ENCODE data around the gene DCDC1. TPM values are rescaled to one million over a fixed set of nuclear protein-coding genes. Genes with fewer than 3 reads are reported as not detected.

The DCDC1 gene
- total and polyA plus RNA-seq, 9 of the 15 experiments (the other 6 are each of a cell fraction or from before 2014, with no cell fraction given), result 0.05 to 0.18 (median 0.08) TPM; not detected in 3

DNA sequence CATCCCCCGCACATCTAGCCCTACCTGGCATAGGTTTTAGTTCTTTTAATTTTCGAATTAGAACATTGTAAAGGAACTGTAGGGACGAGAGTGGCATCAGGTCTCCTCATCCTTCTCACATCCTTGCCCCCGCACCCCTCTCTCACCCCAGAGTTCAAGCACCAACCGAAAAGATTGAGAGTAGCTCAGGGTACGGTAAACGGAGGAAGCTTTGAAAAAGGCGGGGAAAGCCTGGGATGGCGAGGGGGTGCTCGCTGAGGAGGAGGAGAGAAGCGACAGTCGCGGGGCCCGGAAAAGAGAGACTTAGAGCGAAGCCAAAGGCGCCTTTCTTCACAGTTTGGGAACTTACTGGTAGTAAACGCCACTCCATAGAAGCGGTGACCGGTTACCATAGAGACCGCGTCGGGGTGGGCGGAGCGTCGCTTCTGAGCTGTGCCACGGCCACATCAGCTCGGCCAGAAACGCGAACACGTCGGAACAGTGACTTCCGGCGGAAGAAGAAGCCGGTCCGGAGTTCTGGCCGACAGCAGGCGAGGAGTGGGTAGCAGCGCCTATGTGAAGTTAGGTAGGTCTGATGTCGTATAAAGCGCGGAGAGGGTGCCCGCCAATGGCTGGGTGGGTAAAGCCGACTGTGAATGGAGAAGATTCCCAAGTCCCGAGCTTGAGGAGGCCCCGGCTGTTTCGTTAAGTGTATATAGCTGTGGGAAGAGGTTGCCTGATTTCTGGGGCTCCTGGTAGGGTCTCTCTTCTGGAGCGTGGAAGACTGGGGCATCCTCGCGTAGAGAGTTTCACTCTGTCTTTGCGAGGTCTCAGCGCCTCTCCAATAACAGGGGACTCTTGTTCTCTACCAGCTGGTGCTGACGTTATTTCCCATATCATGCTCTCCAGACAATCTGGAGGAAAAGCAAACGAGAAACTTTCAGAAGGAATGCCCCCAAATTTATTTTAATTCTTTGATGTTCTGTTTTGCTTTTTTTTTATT, at the start of gene DCDC1, which contains the start of gene DNAJC24 (continued):
- TF ChIP-seq, protein P1, sequence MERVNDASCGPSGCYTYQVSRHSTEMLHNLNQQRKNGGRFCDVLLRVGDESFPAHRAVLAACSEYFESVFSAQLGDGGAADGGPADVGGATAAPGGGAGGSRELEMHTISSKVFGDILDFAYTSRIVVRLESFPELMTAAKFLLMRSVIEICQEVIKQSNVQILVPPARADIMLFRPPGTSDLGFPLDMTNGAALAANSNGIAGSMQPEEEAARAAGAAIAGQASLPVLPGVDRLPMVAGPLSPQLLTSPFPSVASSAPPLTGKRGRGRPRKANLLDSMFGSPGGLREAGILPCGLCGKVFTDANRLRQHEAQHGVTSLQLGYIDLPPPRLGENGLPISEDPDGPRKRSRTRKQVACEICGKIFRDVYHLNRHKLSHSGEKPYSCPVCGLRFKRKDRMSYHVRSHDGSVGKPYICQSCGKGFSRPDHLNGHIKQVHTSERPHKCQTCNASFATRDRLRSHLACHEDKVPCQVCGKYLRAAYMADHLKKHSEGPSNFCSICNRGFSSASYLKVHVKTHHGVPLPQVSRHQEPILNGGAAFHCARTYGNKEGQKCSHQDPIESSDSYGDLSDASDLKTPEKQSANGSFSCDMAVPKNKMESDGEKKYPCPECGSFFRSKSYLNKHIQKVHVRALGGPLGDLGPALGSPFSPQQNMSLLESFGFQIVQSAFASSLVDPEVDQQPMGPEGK (CRISPR knock-in tag; IDR thresholded peaks at IDR 0.05; ENCODE audit: borderline replicate concordance), result no peak
- TF ChIP-seq, protein P2, sequence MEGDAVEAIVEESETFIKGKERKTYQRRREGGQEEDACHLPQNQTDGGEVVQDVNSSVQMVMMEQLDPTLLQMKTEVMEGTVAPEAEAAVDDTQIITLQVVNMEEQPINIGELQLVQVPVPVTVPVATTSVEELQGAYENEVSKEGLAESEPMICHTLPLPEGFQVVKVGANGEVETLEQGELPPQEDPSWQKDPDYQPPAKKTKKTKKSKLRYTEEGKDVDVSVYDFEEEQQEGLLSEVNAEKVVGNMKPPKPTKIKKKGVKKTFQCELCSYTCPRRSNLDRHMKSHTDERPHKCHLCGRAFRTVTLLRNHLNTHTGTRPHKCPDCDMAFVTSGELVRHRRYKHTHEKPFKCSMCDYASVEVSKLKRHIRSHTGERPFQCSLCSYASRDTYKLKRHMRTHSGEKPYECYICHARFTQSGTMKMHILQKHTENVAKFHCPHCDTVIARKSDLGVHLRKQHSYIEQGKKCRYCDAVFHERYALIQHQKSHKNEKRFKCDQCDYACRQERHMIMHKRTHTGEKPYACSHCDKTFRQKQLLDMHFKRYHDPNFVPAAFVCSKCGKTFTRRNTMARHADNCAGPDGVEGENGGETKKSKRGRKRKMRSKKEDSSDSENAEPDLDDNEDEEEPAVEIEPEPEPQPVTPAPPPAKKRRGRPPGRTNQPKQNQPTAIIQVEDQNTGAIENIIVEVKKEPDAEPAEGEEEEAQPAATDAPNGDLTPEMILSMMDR (IDR thresholded peaks at IDR 0.05 in 2 of 3, conservative IDR thresholded peaks at IDR 0.05 in 1 of 3; ENCODE audit: insufficient read depth in 2 of 3, low read depth in 1 of 3, low read length in 3 of 3), result no peak
- TF ChIP-seq, protein P3, sequence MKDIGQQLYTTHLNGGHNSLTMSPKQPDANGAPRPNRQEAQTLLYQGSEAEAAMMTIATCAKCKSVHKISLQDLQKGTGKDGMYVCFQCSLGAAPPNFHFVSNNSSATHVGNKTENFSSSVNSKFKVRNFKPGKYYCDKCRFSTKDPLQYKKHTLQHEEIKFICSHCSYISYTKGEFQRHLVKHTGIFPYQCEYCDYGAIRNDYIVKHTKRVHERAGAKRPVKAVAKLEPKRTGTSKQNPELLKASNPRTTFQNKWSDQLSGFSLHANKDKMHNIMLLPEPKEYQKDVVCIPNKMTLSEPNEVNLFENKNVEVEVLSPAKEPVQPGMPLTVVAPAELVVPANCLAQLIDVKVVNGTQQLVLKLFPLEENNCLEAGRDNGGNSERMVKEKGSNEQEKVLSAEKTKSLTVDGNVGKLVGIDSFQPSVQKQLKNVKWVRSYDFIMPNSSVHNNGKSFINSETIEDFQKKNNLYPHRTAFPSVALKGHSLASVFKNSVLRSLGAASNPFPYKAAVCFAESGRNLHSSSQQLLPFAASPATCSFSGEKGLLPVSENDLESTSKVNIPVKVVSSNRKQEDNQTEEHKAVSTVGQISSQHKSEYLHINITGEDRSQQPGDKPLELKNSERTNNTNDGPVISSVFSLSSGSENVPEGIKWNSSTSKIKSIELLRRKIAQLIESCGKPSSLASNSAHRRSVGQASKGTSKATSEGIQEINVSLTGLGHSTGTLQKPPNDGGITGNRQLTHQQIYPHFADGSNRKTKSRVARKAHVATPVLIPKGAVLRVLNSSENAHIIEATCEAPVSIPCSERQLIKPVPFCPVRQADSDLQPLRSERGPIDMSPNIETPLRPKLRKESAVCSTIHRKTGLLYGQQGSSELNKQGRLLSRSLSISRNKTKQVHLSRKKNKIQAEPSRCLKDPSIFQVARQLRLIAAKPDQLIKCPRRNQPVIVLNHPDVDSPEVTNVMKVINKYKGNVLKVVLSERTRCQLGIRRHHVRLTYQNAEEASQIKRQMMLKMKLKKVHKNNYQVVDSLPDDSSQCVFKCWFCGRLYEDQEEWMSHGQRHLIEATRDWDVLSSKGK (CRISPR knock-in tag; IDR thresholded peaks at IDR 0.05), result no peak
- peak; percentile 50; the same call in 1 of the 2 replicates for TF ChIP-seq CBX1 (IDR thresholded peaks at IDR 0.05; ENCODE audit: low read depth)
- TF ChIP-seq LARP7 (IDR thresholded peaks at IDR 0.05), result no peak
- no peak for TF ChIP-seq PHTF2 (CRISPR knock-in tag; IDR thresholded peaks at IDR 0.05)
- TF ChIP-seq HDAC3 (IDR thresholded peaks at IDR 0.05; ENCODE audit: borderline replicate concordance, partially characterized antibody), result no peak
- no peak for TF ChIP-seq KAT8 (IDR thresholded peaks at IDR 0.05; ENCODE audit: low read depth)
- TF ChIP-seq CC2D1A (IDR thresholded peaks at IDR 0.05), result no peak
- peak; percentile 37; the same call in 1 of the 2 replicates for TF ChIP-seq MBD2 (IDR thresholded peaks at IDR 0.05; ENCODE audit: borderline replicate concordance, low read depth)
- no peak for TF ChIP-seq PHB2 (IDR thresholded peaks at IDR 0.05; ENCODE audit: low read depth)
- no peak for TF ChIP-seq BCOR (IDR thresholded peaks at IDR 0.05)
- TF ChIP-seq, protein P4, sequence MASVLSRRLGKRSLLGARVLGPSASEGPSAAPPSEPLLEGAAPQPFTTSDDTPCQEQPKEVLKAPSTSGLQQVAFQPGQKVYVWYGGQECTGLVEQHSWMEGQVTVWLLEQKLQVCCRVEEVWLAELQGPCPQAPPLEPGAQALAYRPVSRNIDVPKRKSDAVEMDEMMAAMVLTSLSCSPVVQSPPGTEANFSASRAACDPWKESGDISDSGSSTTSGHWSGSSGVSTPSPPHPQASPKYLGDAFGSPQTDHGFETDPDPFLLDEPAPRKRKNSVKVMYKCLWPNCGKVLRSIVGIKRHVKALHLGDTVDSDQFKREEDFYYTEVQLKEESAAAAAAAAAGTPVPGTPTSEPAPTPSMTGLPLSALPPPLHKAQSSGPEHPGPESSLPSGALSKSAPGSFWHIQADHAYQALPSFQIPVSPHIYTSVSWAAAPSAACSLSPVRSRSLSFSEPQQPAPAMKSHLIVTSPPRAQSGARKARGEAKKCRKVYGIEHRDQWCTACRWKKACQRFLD (CRISPR knock-in tag; IDR thresholded peaks at IDR 0.05), result no peak
- no peak for TF ChIP-seq ZNF41 (CRISPR knock-in tag; conservative IDR thresholded peaks at IDR 0.05)
- TF ChIP-seq PRMT5 (CRISPR knock-in tag; IDR thresholded peaks at IDR 0.05), result no peak
- TF ChIP-seq NBN (IDR thresholded peaks at IDR 0.05; ENCODE audit: low read depth), result peak; percentile 39; the same call in 1 of the 2 replicates
- TF ChIP-seq CHD4 (IDR thresholded peaks at IDR 0.05; ENCODE audit: insufficient read depth, insufficient replicate concordance, low read depth, low read length, poor library complexity, severe bottlenecking), result no peak
- TF ChIP-seq ZNF644 (tag; IDR thresholded peaks at IDR 0.05; ENCODE audit: low read depth), result no peak
- TF ChIP-seq KAT2B (IDR thresholded peaks at IDR 0.05; ENCODE audit: low read depth, low read length), result no peak

All from K562 (cell line).